Measurements from ENCODE around the gene GPC6.

GPC6 gene

GRCh38 chr13:93752541-93752940 is 525.9 kb downstream of the GPC6 start:
- DNase-seq, result no peak

GRCh38 chr13:93753639-93754038 is 527.0 kb downstream of the GPC6 start:
- DNase-seq, result no peak

GRCh38 chr13:93755341-93755740 is 528.7 kb downstream of the GPC6 start:
- DNase-seq, result no peak

- no peak for DNase-seq
Measured at GRCh38 chr13:93758575-93758974, 532.0 kb downstream of the GPC6 start.

GRCh38 chr13:93762708-93763426 is 536.3 kb downstream of the GPC6 start:
- no peak for DNase-seq

GRCh38 chr13:93765062-93765461 is 538.5 kb downstream of the GPC6 start:
- DNase-seq, result no peak

GRCh38 chr13:93765811-93766210 is 539.2 kb downstream of the GPC6 start:
- no peak for DNase-seq

- DNase-seq, result no peak
Measured at GRCh38 chr13:93766719-93767118, 540.1 kb downstream of the GPC6 start.

- no peak for DNase-seq
Measured at GRCh38 chr13:93767180-93767916, 540.7 kb downstream of the GPC6 start.

- no peak for DNase-seq
Measured at GRCh38 chr13:93767917-93768409, 541.4 kb downstream of the GPC6 start.

GRCh38 chr13:93769101-93769500 is 542.5 kb downstream of the GPC6 start:
- no peak for DNase-seq

- DNase-seq, result no peak
Measured at GRCh38 chr13:93769607-93770006, 543.0 kb downstream of the GPC6 start.

- DNase-seq, result no peak
Measured at GRCh38 chr13:93771227-93771626, 544.6 kb downstream of the GPC6 start.

GRCh38 chr13:93771782-93772181 is 545.2 kb downstream of the GPC6 start:
- no peak for DNase-seq

- no peak for DNase-seq
Measured at GRCh38 chr13:93774506-93774905, 547.9 kb downstream of the GPC6 start.

- no peak for DNase-seq
Measured at GRCh38 chr13:93775027-93775426, 548.4 kb downstream of the GPC6 start.

GRCh38 chr13:93775507-93776108 is 549.0 kb downstream of the GPC6 start:
- DNase-seq, result no peak

GRCh38 chr13:93776936-93777335 is 550.3 kb downstream of the GPC6 start:
- no peak for DNase-seq

GRCh38 chr13:93777504-93777903 is 550.9 kb downstream of the GPC6 start:
- no peak for DNase-seq

GRCh38 chr13:93778548-93778947 is 551.9 kb downstream of the GPC6 start:
- no peak for DNase-seq

GRCh38 chr13:93784191-93784590 is 557.6 kb downstream of the GPC6 start:
- no peak for DNase-seq

GRCh38 chr13:93786846-93787489 is 560.4 kb downstream of the GPC6 start:
- DNase-seq, result no peak

GRCh38 chr13:93788456-93788855 is 561.8 kb downstream of the GPC6 start:
- no peak for DNase-seq
